Measurements from ENCODE around the gene DYNC1H1. TPM values are rescaled to one million over a fixed set of nuclear protein-coding genes. Genes with fewer than 3 reads are reported as not detected.
"Not testable (repeated sequence)": the region's sequence is repeated elsewhere in the genome, so short reads cannot be mapped to it uniquely, and the experiment has no call there.

The DYNC1H1 gene
- polyA plus RNA-seq, 1 donor (not counting 4 experiments of a cell fraction or from before 2014, with no cell fraction given), result 166 TPM

- Histone ChIP-seq H3K9me1 (ENCODE audit: control insufficient read depth, extremely low read depth, insufficient read depth, low read length) (no peaks in the 10 kb centered on the region), H4K20me1 (ENCODE audit: control insufficient read depth, extremely low read depth, insufficient read depth, low read length) (no peaks in the 10 kb centered on the region), H3K9ac (ENCODE audit: control insufficient read depth, extremely low read depth, insufficient read depth, low read length) (peak overlapping the region; percentile 35), H3K36me3 (ENCODE audit: control insufficient read depth in 2 of 2, extremely low read depth in 1 of 2, insufficient read depth in 2 of 2, low read length in 2 of 2) (peaks cover 27 to 28% of the 10 kb centered on the region in 2 experiments), H3K79me2 (ENCODE audit: control insufficient read depth, insufficient read depth, low read length) (peaks cover 42% of the 10 kb centered on the region), H3K27ac (ENCODE audit: control insufficient read depth, insufficient read depth, low read length) (peak overlapping the region; percentile 78), H3K4me2 (ENCODE audit: control insufficient read depth, extremely low read depth, insufficient read depth, low read depth, low read length) (peak overlapping the region; percentile 60), H2AFZ (ENCODE audit: control insufficient read depth, low read length) (no peak overlapping the region), H3K4me1 (ENCODE audit: control insufficient read depth, extremely low read depth, insufficient read depth, low read length) (peaks cover 35% of the 10 kb centered on the region), H3K4me3 (ENCODE audit: control insufficient read depth in 2 of 3, extremely low read depth in 1 of 3, insufficient read depth in 2 of 3, low read depth in 1 of 3, low read length in 3 of 3) (peak overlapping the region in 2 of 3 experiments; percentile 7 to 16), H3K27me3 (ENCODE audit: control insufficient read depth, extremely low read depth, insufficient read depth, low read length) (no peaks in the 10 kb centered on the region), H3K9me3 (ENCODE audit: control insufficient read depth, low read depth, low read length) (no peaks in the 10 kb centered on the region)
- TF ChIP-seq CTCF (optimal IDR thresholded peaks at IDR 0.05 in 1 of 3, IDR thresholded peaks at IDR 0.05 in 1 of 3, conservative IDR thresholded peaks at IDR 0.05 in 1 of 3; ENCODE audit: extremely low read depth in 1 of 3, insufficient read depth in 2 of 3, low read length in 3 of 3) (no peak), EZH2 (IDR thresholded peaks at IDR 0.05; ENCODE audit: low read length) (no peak)
- DNase-seq (ENCODE audit: low read depth, low spot score), result peak; percentile 90
- dilution Hi-C loops (cut with MboI; ENCODE audit: extremely low pct_ligation_motif_present, low sequenced_read_pairs), result no loop called here
- FAIRE-seq, result peak; percentile 97
These were observed 16.3 kb downstream of the DYNC1H1 start for GRCh38 chr14:101980700-101981099.

DNA sequence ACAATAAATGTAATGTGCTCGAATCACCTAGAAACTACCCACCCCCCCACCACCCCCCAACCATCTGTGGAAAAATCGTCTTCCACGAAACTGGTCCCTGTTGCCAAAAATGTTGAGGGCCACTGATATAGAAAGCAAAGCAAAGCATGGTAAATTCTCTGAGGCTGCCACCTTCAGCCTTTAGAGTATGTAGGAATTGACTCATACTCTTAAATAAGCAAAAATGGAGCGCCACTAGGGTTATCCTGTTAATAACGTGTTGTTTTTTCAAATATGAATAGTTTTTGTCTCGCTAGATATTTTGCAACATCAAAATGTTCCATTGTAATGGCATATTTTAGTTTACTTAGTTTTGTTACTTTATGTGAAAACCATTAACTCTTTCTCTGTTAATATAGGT is 18.2 kb downstream of the DYNC1H1 start:
- Histone ChIP-seq H3K9me3 (ENCODE audit: control insufficient read depth, low read depth, low read length) (no peaks in the 10 kb centered on the region), H3K36me3 (ENCODE audit: control insufficient read depth in 2 of 2, extremely low read depth in 1 of 2, insufficient read depth in 2 of 2, low read length in 2 of 2) (peaks cover 40 to 43% of the 10 kb centered on the region in 2 experiments), H4K20me1 (ENCODE audit: control insufficient read depth, extremely low read depth, insufficient read depth, low read length) (peaks cover 7% of the 10 kb centered on the region), H2AFZ (ENCODE audit: control insufficient read depth, low read length) (no peak overlapping the region), H3K4me1 (ENCODE audit: control insufficient read depth, extremely low read depth, insufficient read depth, low read length) (peaks cover 35% of the 10 kb centered on the region), H3K27ac (ENCODE audit: control insufficient read depth, insufficient read depth, low read length) (no peak overlapping the region), H3K4me3 (ENCODE audit: control insufficient read depth in 2 of 3, extremely low read depth in 1 of 3, insufficient read depth in 2 of 3, low read depth in 1 of 3, low read length in 3 of 3) (no peak overlapping the region), H3K9me1 (ENCODE audit: control insufficient read depth, extremely low read depth, insufficient read depth, low read length) (no peaks in the 10 kb centered on the region), H3K79me2 (ENCODE audit: control insufficient read depth, insufficient read depth, low read length) (peaks cover 40% of the 10 kb centered on the region), H3K4me2 (ENCODE audit: control insufficient read depth, extremely low read depth, insufficient read depth, low read depth, low read length) (no peak overlapping the region), H3K9ac (ENCODE audit: control insufficient read depth, extremely low read depth, insufficient read depth, low read length) (no peak overlapping the region), H3K27me3 (ENCODE audit: control insufficient read depth, extremely low read depth, insufficient read depth, low read length) (no peaks in the 10 kb centered on the region)
- no peak for DNase-seq (ENCODE audit: low read depth, low spot score)
- FAIRE-seq, result no peak
- TF ChIP-seq CTCF (optimal IDR thresholded peaks at IDR 0.05 in 1 of 3, IDR thresholded peaks at IDR 0.05 in 1 of 3, conservative IDR thresholded peaks at IDR 0.05 in 1 of 3; ENCODE audit: extremely low read depth in 1 of 3, insufficient read depth in 2 of 3, low read length in 3 of 3) (no peak), EZH2 (IDR thresholded peaks at IDR 0.05; ENCODE audit: low read length) (no peak)
- dilution Hi-C loops (cut with MboI; ENCODE audit: extremely low pct_ligation_motif_present, low sequenced_read_pairs), result no loop called here

- H3K9me3 ChIP-seq (ENCODE audit: control insufficient read depth, low read depth, low read length); H2AFZ ChIP-seq (ENCODE audit: control insufficient read depth, low read length); H3K9ac ChIP-seq (ENCODE audit: control insufficient read depth, extremely low read depth, insufficient read depth, low read length); H3K4me2 ChIP-seq (ENCODE audit: control insufficient read depth, extremely low read depth, insufficient read depth, low read depth, low read length); H3K4me3 ChIP-seq (ENCODE audit: control insufficient read depth in 2 of 3, extremely low read depth in 1 of 3, insufficient read depth in 2 of 3, low read depth in 1 of 3, low read length in 3 of 3); H3K27ac ChIP-seq (ENCODE audit: control insufficient read depth, insufficient read depth, low read length); H3K27me3 ChIP-seq (ENCODE audit: control insufficient read depth, extremely low read depth, insufficient read depth, low read length); H3K9me1 ChIP-seq (ENCODE audit: control insufficient read depth, extremely low read depth, insufficient read depth, low read length); FAIRE-seq; H4K20me1 ChIP-seq (ENCODE audit: control insufficient read depth, extremely low read depth, insufficient read depth, low read length); DNase-seq (ENCODE audit: low read depth, low spot score); dilution Hi-C loops (cut with MboI; ENCODE audit: extremely low pct_ligation_motif_present, low sequenced_read_pairs): not testable (repeated sequence)
- H3K4me1 ChIP-seq (ENCODE audit: control insufficient read depth, extremely low read depth, insufficient read depth, low read length), result peaks cover 18% of the 10 kb centered on the region
- peaks cover 46% of the 10 kb centered on the region for H3K79me2 ChIP-seq (ENCODE audit: control insufficient read depth, insufficient read depth, low read length)
- H3K36me3 ChIP-seq (ENCODE audit: control insufficient read depth in 2 of 2, extremely low read depth in 1 of 2, insufficient read depth in 2 of 2, low read length in 2 of 2), result peaks cover 50 to 56% of the 10 kb centered on the region in 2 experiments
These were observed 20.5 kb downstream of the DYNC1H1 start for GRCh38 chr14:101984831-101985230.
